ENCODE data around the gene SCGB3A1. TPM values are rescaled to one million over a fixed set of nuclear protein-coding genes. Genes with fewer than 3 reads are reported as not detected.

SCGB3A1 gene
- total and polyA plus RNA-seq, 12 donors, result 1.2 to 10.4 (median 1.6) TPM; not detected in 4

GRCh38 chr5:180626661-180627385 lies 35.5 kb upstream of the SCGB3A1 start:
- Histone ChIP-seq H3K4me3 (no peak overlapping the region), H3K27ac (no peak overlapping the region), H3K4me1 (replicated peaks in 1 of 2) (no peaks in the 10 kb centered on the region), H3K36me3 (replicated peaks in 1 of 2) (no peaks in the 10 kb centered on the region), H3K9me3 (replicated peaks in 1 of 3) (no peaks in the 10 kb centered on the region), H3K27me3 (no peaks in the 10 kb centered on the region)
- TF ChIP-seq POLR2A (IDR thresholded peaks at IDR 0.05), result no peak
- TF ChIP-seq CTCF (IDR thresholded peaks at IDR 0.05), result no peak
- DNase-seq, result no peak
- WGBS, 4 donors, result 77 to 90% (median 80%) methylated on average over 2 to 15 of the region's 15 CpGs
- intact Hi-C loops (cut with DNase I), result no loop called here

GRCh38 chr5:180625791-180626660 lies 34.7 kb upstream of the SCGB3A1 start:
- Histone ChIP-seq H3K27me3 (no peaks in the 10 kb centered on the region), H3K4me3 (no peak overlapping the region), H3K36me3 (replicated peaks in 1 of 2) (no peaks in the 10 kb centered on the region), H3K9me3 (replicated peaks in 1 of 3) (no peaks in the 10 kb centered on the region), H3K27ac (no peak overlapping the region), H3K4me1 (replicated peaks in 1 of 2) (no peaks in the 10 kb centered on the region)
- no peak for DNase-seq
- TF ChIP-seq POLR2A (IDR thresholded peaks at IDR 0.05) (no peak), CTCF (IDR thresholded peaks at IDR 0.05) (no peak)
- intact Hi-C loops (cut with DNase I), result no loop called here
- 84 to 89% (median 88%) methylated on average over 6 to 25 of the region's 25 CpGs for WGBS, 4 donors

DNA sequence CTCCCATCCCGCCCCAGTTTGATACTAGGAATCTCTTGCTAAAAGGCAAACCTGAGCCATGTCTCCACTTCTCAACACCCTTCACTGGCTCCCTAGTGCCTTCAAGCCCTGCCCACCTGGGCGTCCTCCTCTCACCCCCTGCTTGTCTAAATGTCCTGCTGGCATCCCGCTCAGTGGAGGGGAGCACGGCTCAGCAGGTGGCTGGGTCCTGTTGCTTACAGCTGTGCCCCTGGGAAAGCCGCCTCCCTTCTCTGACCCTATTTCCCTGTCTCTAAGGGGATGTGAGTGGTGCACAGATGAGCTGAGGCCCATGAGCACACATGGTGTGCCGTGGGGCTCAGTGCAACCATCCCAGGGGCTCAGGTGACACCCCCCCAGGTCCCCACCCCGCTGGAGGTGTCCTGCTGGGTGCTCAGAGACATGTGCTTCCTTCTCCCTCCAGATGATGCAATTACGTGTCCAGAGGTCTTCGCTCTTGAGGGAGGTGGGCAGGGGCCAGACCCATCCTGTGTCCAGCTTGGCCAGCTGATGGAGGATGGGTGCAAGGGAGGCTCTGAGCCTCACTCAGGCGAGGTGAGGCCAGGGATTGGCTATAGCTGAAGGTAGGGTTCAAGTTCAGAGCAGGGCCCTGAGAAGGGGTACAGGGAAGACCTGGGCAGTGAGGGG lies 34.0 kb upstream of the SCGB3A1 start:
- H3K4me1 ChIP-seq (replicated peaks in 1 of 2), result no peaks in the 10 kb centered on the region
- no peak overlapping the region for H3K27ac ChIP-seq
- H3K9me3 ChIP-seq (replicated peaks in 1 of 3), result no peaks in the 10 kb centered on the region
- no peaks in the 10 kb centered on the region for H3K36me3 ChIP-seq (replicated peaks in 1 of 2)
- intact Hi-C loops (cut with DNase I), result no loop called here
- H3K4me3 ChIP-seq, result no peak overlapping the region
- no peak for DNase-seq
- H3K27me3 ChIP-seq, result no peaks in the 10 kb centered on the region
- TF ChIP-seq CTCF (IDR thresholded peaks at IDR 0.05) (no peak), POLR2A (IDR thresholded peaks at IDR 0.05) (no peak)
- 68 to 86% (median 82%) methylated on average over 7 to 10 of the region's 10 CpGs for WGBS, 4 donors

GRCh38 chr5:180624587-180624986 lies 33.3 kb upstream of the SCGB3A1 start:
- H3K27ac ChIP-seq, result peak overlapping the region in 1 of 5 donors; percentile 16
- intact Hi-C loops (cut with DNase I), result no loop called here
- H3K9me3 ChIP-seq (replicated peaks in 1 of 3), result no peaks in the 10 kb centered on the region
- H3K27me3 ChIP-seq, result peaks cover 5% of the 10 kb centered on the region
- no peak for DNase-seq
- WGBS, 4 donors, result 45 to 64% (median 58%) methylated on average over 1 to 5 of the region's 5 CpGs
- H3K36me3 ChIP-seq (replicated peaks in 1 of 2), result no peaks in the 10 kb centered on the region
- TF ChIP-seq CTCF (IDR thresholded peaks at IDR 0.05) (no peak), POLR2A (IDR thresholded peaks at IDR 0.05) (no peak)
- no peak overlapping the region for H3K4me3 ChIP-seq
- H3K4me1 ChIP-seq (replicated peaks in 1 of 2), result no peaks in the 10 kb centered on the region
